Measurements from ENCODE around the gene BNIPL. TPM values are rescaled to one million over a fixed set of nuclear protein-coding genes. Genes with fewer than 3 reads are reported as not detected.

The BNIPL gene
- total and polyA plus RNA-seq, 2 donors, result 0.52 to 6.2 TPM

DNA sequence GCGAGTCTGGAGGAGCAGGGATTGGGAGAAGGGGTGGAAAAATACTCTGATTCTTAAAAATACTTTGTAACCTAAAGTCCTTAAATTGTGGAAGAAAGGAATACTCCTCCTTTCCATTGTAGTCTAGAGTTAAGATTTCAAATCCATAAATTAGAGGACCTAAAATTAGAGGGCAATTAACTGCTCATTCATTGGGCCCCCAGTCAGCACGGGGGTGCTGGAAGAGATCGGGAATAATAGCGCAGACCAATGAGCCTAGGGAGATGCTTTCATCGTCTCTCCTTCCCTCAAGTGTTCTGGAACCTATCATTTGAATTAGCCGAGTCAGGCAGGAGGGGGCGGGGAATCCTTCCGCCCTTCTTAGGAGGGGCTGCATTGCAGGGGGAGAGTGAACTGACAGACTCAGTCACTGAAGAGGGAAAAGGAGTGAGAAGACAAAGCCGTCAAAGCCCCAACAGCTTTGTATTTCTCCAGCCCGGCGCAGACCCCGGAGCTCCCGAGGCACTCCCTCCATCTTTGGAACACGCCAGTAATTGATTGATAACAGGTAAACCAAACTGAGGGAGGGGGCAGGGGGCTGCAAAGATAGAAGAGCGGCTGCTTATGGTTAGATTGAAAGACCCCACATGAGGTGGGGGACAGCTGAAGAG is 23.7 kb downstream of the BNIPL start, which contains the start of gene MLLT11:
Gene MLLT11, plus strand, starts transcription at position 391 of the 650 bp plus-strand sequence. CDS start 6,828 bp downstream, outside the sequence.
- under 1% methylated on average over 15 of the region's 15 CpGs for WGBS
- H3K36me3 ChIP-seq (ENCODE audit: control insufficient read depth in 2 of 2, insufficient read depth in 2 of 2, low read length in 1 of 2), result peaks cover 9 to 25% of the 10 kb centered on the region in 2 donors
- peaks cover 18 to 47% of the 10 kb centered on the region in 2 donors for H3K4me1 ChIP-seq (ENCODE audit: control insufficient read depth in 2 of 2, insufficient read depth in 2 of 2, low read length in 2 of 2)
- peak within 1 kb of the TSS; percentile 80 to 88 for H3K4me3 ChIP-seq (ENCODE audit: low read length in 2 of 2)
- H3K9me3 ChIP-seq (ENCODE audit: control insufficient read depth in 2 of 2, insufficient read depth in 1 of 2, low read length in 1 of 2), result no peaks in the 10 kb centered on the region
- H3K27ac ChIP-seq (ENCODE audit: low read depth in 1 of 2, low read length in 1 of 2), result peak within 1 kb of the TSS; percentile 95 to 98
- no peaks in the 10 kb centered on the region for H3K27me3 ChIP-seq (ENCODE audit: control insufficient read depth in 2 of 2, insufficient read depth in 1 of 2, low read length in 1 of 2)
- DNase-seq (ENCODE audit: low read depth in 6 of 9, low spot score in 9 of 9), result peak in 7 of 9 donors; percentile 58 to 92 (median 78)

DNA sequence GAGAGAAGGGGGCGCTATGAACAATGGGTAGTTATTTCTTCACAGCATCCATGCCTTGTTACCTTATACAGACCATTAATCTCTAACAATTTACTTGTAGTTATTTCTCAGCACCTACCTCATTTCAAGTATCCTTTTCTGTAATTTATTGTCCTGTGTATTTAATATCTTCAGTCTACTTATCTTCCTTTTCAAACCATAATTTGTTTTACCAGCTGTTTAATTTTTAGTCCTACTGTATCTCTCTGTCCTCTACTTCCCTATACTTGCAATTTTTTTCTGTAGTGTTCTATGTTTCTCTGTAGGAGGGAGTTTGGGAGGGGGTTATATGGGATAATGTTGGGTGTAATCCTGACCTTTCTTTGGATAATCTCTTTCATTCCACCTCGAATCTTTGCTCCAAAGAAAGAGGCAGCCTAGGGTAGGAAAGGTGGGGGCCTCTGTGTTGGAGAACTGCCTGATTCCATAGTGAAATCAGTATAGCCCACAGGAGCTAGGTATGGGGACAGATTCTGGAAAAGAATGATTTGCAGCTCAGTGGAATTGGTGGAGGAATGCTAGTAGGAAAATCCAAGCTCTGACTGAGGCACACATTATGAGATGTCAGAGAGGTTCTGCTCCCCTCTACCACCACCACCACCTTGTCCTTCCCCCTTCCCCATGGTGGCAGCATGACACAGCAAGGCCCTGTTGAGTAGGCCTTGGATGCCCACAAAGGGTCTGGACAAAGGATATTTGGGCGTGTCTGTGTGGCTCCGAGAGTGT is 24.5 kb downstream of the BNIPL start:
- peak overlapping the region; percentile 95 to 98 for H3K27ac ChIP-seq (ENCODE audit: low read depth in 1 of 2, low read length in 1 of 2)

DNA sequence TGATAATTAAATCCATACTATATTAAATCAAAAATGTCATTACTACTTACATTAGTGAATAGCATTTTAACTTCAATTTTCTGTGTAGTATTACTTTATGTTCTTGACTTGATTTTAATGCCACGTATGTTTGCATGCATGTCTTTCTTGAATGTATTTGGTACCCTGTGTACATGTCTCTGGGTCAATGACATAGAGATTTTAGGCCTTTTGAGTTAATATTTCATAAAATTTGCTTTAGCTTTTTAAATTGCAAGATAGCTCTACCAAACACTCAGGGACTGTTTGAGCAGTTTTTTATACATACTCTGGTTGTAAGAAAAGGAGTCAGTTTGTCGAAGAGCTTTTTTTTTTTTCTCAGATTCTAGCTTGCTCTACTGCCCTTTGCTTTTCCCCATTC is 25.3 kb downstream of the BNIPL start:
- Histone ChIP-seq H3K36me3 (ENCODE audit: control insufficient read depth in 2 of 2, insufficient read depth in 2 of 2, low read length in 1 of 2) (peaks cover 3 to 15% of the 10 kb centered on the region in 2 donors), H3K27ac (ENCODE audit: low read depth in 1 of 2, low read length in 1 of 2) (no peak overlapping the region), H3K9me3 (ENCODE audit: control insufficient read depth in 2 of 2, insufficient read depth in 1 of 2, low read length in 1 of 2) (no peaks in the 10 kb centered on the region), H3K4me3 (ENCODE audit: low read length in 2 of 2) (peak overlapping the region in 1 of 2 donors; percentile 88), H3K27me3 (ENCODE audit: control insufficient read depth in 2 of 2, insufficient read depth in 1 of 2, low read length in 1 of 2) (no peaks in the 10 kb centered on the region), H3K4me1 (ENCODE audit: control insufficient read depth in 2 of 2, insufficient read depth in 2 of 2, low read length in 2 of 2) (peaks cover 7 to 32% of the 10 kb centered on the region in 2 donors)
- WGBS, result 86% methylated on average over 2 of the region's 2 CpGs
- DNase-seq (ENCODE audit: low read depth in 6 of 9, low spot score in 9 of 9), result no peak

More for the DNA sequence above, 24.5 kb downstream of the BNIPL start:
- Histone ChIP-seq H3K4me1 (ENCODE audit: control insufficient read depth in 2 of 2, insufficient read depth in 2 of 2, low read length in 2 of 2) (peaks cover 14 to 40% of the 10 kb centered on the region in 2 donors), H3K36me3 (ENCODE audit: control insufficient read depth in 2 of 2, insufficient read depth in 2 of 2, low read length in 1 of 2) (peaks cover 2 to 18% of the 10 kb centered on the region in 2 donors), H3K27me3 (ENCODE audit: control insufficient read depth in 2 of 2, insufficient read depth in 1 of 2, low read length in 1 of 2) (no peaks in the 10 kb centered on the region), H3K9me3 (ENCODE audit: control insufficient read depth in 2 of 2, insufficient read depth in 1 of 2, low read length in 1 of 2) (no peaks in the 10 kb centered on the region), H3K4me3 (ENCODE audit: low read length in 2 of 2) (peak overlapping the region; percentile 80 to 88)
- DNase-seq (ENCODE audit: low read depth in 6 of 9, low spot score in 9 of 9), result peak in 2 of 9 donors; percentile 22 to 42
- 58% methylated on average over 4 of the region's 4 CpGs for WGBS

DNA sequence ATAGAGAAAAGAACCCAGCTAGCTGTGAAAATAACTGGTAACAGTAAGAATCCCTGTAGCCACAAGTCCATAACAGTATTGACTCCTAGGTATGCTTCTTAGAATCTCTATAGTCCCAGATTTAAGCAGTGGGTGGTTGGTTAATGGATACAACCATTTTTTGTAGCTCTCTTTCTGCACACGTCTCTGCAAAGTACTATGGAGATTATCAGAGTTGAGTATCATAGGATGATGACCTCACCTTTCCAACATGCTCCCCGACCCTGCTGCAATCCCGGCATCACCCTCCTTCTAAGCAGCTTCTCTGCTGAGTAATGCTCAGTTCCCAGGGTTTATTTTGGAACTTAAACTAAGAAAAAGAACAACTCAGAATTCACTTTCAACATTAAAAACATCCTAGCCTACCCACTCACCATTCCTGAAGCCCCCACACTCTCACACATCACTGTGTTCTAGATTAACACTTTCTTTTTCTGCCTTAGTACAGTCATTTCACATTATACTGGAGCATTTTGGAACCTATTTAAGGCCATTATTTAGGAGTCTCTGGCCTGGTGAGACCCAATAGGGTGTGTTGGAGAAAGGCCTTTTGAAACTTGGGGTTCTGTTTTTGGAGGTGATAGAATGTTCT is 26.5 kb downstream of the BNIPL start:
- DNase-seq (ENCODE audit: low read depth in 6 of 9, low spot score in 9 of 9), result no peak
- H3K27me3 ChIP-seq (ENCODE audit: control insufficient read depth in 2 of 2, insufficient read depth in 1 of 2, low read length in 1 of 2), result no peaks in the 10 kb centered on the region
- H3K4me1 ChIP-seq (ENCODE audit: control insufficient read depth in 2 of 2, insufficient read depth in 2 of 2, low read length in 2 of 2), result peaks cover 0 to 20% of the 10 kb centered on the region in 2 donors
- WGBS, result 98% methylated on average over 3 of the region's 3 CpGs
- H3K27ac ChIP-seq (ENCODE audit: low read depth in 1 of 2, low read length in 1 of 2), result no peak overlapping the region
- H3K9me3 ChIP-seq (ENCODE audit: control insufficient read depth in 2 of 2, insufficient read depth in 1 of 2, low read length in 1 of 2), result no peaks in the 10 kb centered on the region
- H3K4me3 ChIP-seq (ENCODE audit: low read length in 2 of 2), result no peak overlapping the region
- peaks cover 9 to 23% of the 10 kb centered on the region in 2 donors for H3K36me3 ChIP-seq (ENCODE audit: control insufficient read depth in 2 of 2, insufficient read depth in 2 of 2, low read length in 1 of 2)

DNA sequence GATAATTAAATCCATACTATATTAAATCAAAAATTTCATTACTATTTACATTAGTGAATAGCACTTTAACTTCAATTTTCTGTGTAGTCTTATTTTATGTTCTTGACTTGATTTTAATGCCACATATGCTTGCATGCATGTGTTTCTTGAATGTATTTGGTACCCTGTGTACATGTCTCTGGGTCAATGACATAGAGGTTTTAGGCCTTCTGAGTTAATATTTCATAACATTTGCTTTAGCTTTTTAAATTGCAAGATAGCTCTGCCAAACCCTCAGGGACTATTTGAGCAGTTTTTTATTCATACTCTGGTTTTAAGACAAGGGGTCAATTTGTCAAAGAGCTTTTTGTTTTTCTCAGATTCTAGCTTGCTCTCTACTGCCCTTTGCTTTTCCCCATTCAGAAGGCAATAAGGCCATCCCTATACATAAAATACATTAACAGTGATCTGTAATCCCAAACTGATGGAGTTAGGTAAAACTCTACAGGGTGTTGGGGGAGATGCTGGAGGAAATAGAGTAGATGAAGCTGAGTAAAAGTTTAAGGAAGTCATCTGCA is 28.8 kb downstream of the BNIPL start:
- H3K27ac ChIP-seq (ENCODE audit: low read depth in 1 of 2, low read length in 1 of 2), result no peak overlapping the region
- peaks cover 9 to 28% of the 10 kb centered on the region in 2 donors for H3K36me3 ChIP-seq (ENCODE audit: control insufficient read depth in 2 of 2, insufficient read depth in 2 of 2, low read length in 1 of 2)
- peaks cover 0 to 17% of the 10 kb centered on the region in 2 donors for H3K4me1 ChIP-seq (ENCODE audit: control insufficient read depth in 2 of 2, insufficient read depth in 2 of 2, low read length in 2 of 2)
- peaks cover 0 to 1% of the 10 kb centered on the region in 2 donors for H3K9me3 ChIP-seq (ENCODE audit: control insufficient read depth in 2 of 2, insufficient read depth in 1 of 2, low read length in 1 of 2)
- no peak overlapping the region for H3K4me3 ChIP-seq (ENCODE audit: low read length in 2 of 2)
- H3K27me3 ChIP-seq (ENCODE audit: control insufficient read depth in 2 of 2, insufficient read depth in 1 of 2, low read length in 1 of 2), result no peaks in the 10 kb centered on the region
- no peak for DNase-seq (ENCODE audit: low read depth in 6 of 9, low spot score in 9 of 9)

DNA sequence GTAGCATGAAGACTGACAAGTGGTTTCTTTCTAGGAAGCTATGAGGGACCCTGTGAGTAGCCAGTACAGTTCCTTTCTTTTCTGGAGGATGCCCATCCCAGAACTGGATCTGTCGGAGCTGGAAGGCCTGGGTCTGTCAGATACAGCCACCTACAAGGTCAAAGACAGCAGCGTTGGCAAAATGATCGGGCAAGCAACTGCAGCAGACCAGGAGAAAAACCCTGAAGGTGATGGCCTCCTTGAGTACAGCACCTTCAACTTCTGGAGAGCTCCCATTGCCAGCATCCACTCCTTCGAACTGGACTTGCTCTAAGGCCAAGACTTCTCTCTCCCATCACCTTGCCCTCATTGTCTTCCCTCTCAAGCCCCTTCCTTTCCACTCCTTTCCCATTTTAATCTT is 30.8 kb downstream of the BNIPL start:
- H3K36me3 ChIP-seq (ENCODE audit: control insufficient read depth in 2 of 2, insufficient read depth in 2 of 2, low read length in 1 of 2), result peaks cover 9 to 28% of the 10 kb centered on the region in 2 donors
- peak overlapping the region in 1 of 2 donors; percentile 31 for H3K27ac ChIP-seq (ENCODE audit: low read depth in 1 of 2, low read length in 1 of 2)
- WGBS, result 98% methylated on average over 4 of the region's 4 CpGs
- no peak for DNase-seq (ENCODE audit: low read depth in 6 of 9, low spot score in 9 of 9)
- H3K4me3 ChIP-seq (ENCODE audit: low read length in 2 of 2), result no peak overlapping the region
- H3K9me3 ChIP-seq (ENCODE audit: control insufficient read depth in 2 of 2, insufficient read depth in 1 of 2, low read length in 1 of 2), result peaks cover 0 to 3% of the 10 kb centered on the region in 2 donors
- no peaks in the 10 kb centered on the region for H3K27me3 ChIP-seq (ENCODE audit: control insufficient read depth in 2 of 2, insufficient read depth in 1 of 2, low read length in 1 of 2)
- peaks cover 4 to 19% of the 10 kb centered on the region in 2 donors for H3K4me1 ChIP-seq (ENCODE audit: control insufficient read depth in 2 of 2, insufficient read depth in 2 of 2, low read length in 2 of 2)

DNA sequence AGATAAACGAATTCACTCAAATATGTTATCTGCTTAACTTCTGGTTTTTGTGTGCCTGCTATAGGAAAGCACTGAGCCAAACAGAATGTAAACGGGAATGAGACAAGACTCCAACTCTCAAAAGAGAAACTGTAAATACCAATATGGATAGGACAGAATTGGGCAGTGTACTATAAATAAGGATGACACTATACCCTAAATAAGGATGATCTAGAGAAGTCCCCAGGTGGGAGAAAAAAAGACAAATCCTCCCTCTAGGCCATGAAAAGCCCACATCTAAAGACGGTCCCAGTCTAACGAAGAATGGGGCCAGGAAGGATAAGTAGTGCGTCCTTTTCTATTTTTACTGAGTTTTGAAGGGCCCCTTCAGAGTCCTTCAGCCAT is 32.7 kb downstream of the BNIPL start:
- no peak for DNase-seq (ENCODE audit: low read depth in 6 of 9, low spot score in 9 of 9)
- 94% methylated on average over 5 of the region's 5 CpGs for WGBS
- Histone ChIP-seq H3K36me3 (ENCODE audit: control insufficient read depth in 2 of 2, insufficient read depth in 2 of 2, low read length in 1 of 2) (peaks cover 9 to 30% of the 10 kb centered on the region in 2 donors), H3K27ac (ENCODE audit: low read depth in 1 of 2, low read length in 1 of 2) (no peak overlapping the region), H3K27me3 (ENCODE audit: control insufficient read depth in 2 of 2, insufficient read depth in 1 of 2, low read length in 1 of 2) (no peaks in the 10 kb centered on the region), H3K4me1 (ENCODE audit: control insufficient read depth in 2 of 2, insufficient read depth in 2 of 2, low read length in 2 of 2) (peaks cover 4 to 19% of the 10 kb centered on the region in 2 donors), H3K4me3 (ENCODE audit: low read length in 2 of 2) (no peak overlapping the region), H3K9me3 (ENCODE audit: control insufficient read depth in 2 of 2, insufficient read depth in 1 of 2, low read length in 1 of 2) (peaks cover 0 to 3% of the 10 kb centered on the region in 2 donors)

DNA sequence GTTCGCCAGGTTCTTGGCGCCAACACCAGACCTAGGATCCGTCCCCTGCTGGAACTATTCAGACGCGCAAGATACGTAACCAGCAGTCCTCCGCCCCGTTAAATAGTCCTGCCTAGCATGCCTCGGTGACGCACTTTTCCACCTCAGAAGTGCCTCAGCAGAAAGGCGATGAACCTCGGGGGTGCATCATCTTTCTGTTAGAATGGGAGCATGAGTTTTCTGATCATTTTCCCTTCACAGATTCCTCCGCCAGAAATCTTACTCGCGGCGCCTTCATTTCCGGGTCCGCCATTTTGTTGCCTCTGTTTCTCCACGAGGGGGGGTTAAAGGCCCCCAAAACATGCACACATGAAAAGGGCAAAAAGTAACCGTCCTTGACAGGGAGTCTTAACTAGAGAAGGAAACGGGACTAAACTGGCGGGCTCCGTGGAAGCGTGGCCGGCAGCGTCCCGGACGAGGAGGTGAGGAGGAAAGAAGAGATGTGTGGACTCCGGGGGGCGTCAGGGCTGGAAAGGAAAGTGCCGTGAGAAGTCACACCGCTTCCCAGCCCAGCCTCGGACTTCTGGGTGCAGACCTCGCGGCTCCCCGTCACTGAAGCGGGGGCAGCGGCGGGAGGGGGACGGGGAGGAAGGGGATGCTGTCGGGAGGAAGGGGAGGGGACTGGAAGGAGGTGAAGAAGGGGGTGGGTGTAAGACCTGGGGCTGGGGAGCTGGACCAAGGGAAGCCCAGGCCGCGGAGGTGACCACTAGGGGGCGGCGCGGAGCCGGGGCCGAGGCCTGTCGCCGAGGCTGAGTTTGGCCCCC is 34.3 kb downstream of the BNIPL start, which contains the start of gene GABPB2:
Gene GABPB2, plus strand, starts transcription at position 288 of the 803 bp plus-strand sequence. CDS start 17,429 bp downstream, outside the sequence.
- under 1% methylated on average over 50 of the region's 50 CpGs for WGBS

More for the DNA sequence above, 34.3 kb downstream of the BNIPL start, which contains the start of gene GABPB2:
- peak within 1 kb of the TSS; percentile 98 to 99 for H3K27ac ChIP-seq (ENCODE audit: low read depth in 1 of 2, low read length in 1 of 2)
- peaks cover 4 to 19% of the 10 kb centered on the region in 2 donors for H3K4me1 ChIP-seq (ENCODE audit: control insufficient read depth in 2 of 2, insufficient read depth in 2 of 2, low read length in 2 of 2)
- peak within 1 kb of the TSS; percentile 89 to 98 for H3K4me3 ChIP-seq (ENCODE audit: low read length in 2 of 2)
- H3K36me3 ChIP-seq (ENCODE audit: control insufficient read depth in 2 of 2, insufficient read depth in 2 of 2, low read length in 1 of 2), result peaks cover 13 to 27% of the 10 kb centered on the region in 2 donors
- no peaks in the 10 kb centered on the region for H3K27me3 ChIP-seq (ENCODE audit: control insufficient read depth in 2 of 2, insufficient read depth in 1 of 2, low read length in 1 of 2)
- DNase-seq (ENCODE audit: low read depth in 6 of 9, low spot score in 9 of 9), result peak; percentile 83 to 96 (median 88)
- H3K9me3 ChIP-seq (ENCODE audit: control insufficient read depth in 2 of 2, insufficient read depth in 1 of 2, low read length in 1 of 2), result peaks cover 0 to 3% of the 10 kb centered on the region in 2 donors
